Colonic mucosa (tissue), 4 donors: Measurements from ENCODE around the gene RAF1. TPM values are rescaled to one million over a fixed set of nuclear protein-coding genes. Genes with fewer than 3 reads are reported as not detected.

ENCODE experiments used
- DNase-seq: peaks from one replicate; pipeline ENCODE4 v3.0.0-alpha.2; 2020
- H3K27ac ChIP-seq: fragments of 200-600 bp; one replicate; pipeline ENCODE4 v1.8.0; 2021
- H3K27me3 ChIP-seq: fragments of 200-600 bp; one replicate; pipeline ENCODE4 v1.8.0; 2021
- H3K36me3 ChIP-seq: fragments of 200-600 bp; one replicate; pipeline ENCODE4 v1.8.0; 2021
- H3K4me1 ChIP-seq: fragments of 200-600 bp; one replicate; pipeline ENCODE4 v1.8.0; 2021; ENCODE audit warnings: mild to moderate bottlenecking
- H3K4me3 ChIP-seq: fragments of 200-600 bp; one replicate; pipeline ENCODE4 v1.8.0; 2021
- H3K9ac ChIP-seq, 2 donors: one replicate each; pipeline ENCODE4 v1.7.0; 2013; ENCODE audit warnings: control low read depth in 2 of 2, low read depth in 2 of 2, low read length in 2 of 2
- H3K9me3 ChIP-seq: fragments of 200-600 bp; one replicate; pipeline ENCODE4 v1.8.0; 2021
- intact Hi-C: fragments of 100-400 bp; cut with DNase I; formaldehyde crosslinking; loops from one replicate; pipeline ENCODE4 v1.14.1; 2022
- total RNA-seq, 2 donors: library from RNA; stranded (reverse); fragmentation: NEBNext Ultra II Directional in 1 of 2; extraction: Animal tissue kit (Norgen Biotek cat#: 25700) in 1 of 2; gene quantifications; one replicate each; pipeline ENCODE4 v1.2.1, GENCODE V29; 2021
- TF ChIP-seq, protein P1 (sequence below): fragments of 200-600 bp; IDR thresholded peaks from one replicate; pipeline ENCODE4 v1.8.0; 2022; ENCODE audit warnings: antibody characterized with exemption, mild to moderate bottlenecking
- donor health status: healthy.
- donor health status: DM: no; HTN: no; CAD: no.
- donor health status: DM: no; HTN: no; CAD: no.

Gene RAF1
- total RNA-seq, 2 donors from 2014 or later = 66.1 to 79.5 TPM

DNA sequence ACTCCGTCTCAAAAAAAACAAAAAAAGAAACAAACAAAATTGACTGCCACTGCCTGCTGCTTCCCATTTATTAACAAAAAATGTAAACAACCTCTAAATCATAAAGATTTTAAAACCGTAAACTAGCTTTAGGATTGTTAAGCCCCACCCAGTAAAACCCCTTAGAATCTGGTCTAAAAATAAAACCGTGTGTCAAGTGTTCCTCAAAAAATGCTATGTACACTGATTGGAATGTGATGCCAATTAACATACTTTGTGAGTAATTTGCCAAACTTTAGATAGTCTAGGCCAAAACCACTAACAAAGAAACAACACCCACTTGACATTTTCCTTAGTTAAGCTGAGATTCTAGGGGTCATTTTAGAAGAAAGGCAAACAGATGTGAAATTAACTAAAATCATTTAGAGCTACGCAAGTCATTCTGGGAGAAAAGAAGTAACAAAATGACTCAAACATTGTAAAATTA lies 5.3 kb downstream of the RAF1 start:
- TF ChIP-seq, protein P1, sequence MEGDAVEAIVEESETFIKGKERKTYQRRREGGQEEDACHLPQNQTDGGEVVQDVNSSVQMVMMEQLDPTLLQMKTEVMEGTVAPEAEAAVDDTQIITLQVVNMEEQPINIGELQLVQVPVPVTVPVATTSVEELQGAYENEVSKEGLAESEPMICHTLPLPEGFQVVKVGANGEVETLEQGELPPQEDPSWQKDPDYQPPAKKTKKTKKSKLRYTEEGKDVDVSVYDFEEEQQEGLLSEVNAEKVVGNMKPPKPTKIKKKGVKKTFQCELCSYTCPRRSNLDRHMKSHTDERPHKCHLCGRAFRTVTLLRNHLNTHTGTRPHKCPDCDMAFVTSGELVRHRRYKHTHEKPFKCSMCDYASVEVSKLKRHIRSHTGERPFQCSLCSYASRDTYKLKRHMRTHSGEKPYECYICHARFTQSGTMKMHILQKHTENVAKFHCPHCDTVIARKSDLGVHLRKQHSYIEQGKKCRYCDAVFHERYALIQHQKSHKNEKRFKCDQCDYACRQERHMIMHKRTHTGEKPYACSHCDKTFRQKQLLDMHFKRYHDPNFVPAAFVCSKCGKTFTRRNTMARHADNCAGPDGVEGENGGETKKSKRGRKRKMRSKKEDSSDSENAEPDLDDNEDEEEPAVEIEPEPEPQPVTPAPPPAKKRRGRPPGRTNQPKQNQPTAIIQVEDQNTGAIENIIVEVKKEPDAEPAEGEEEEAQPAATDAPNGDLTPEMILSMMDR = no peak
- no peaks in the 10 kb centered on the region for H3K9me3 ChIP-seq
- intact Hi-C loops = no loop called here
- H3K27me3 ChIP-seq = no peaks in the 10 kb centered on the region
- H3K27ac ChIP-seq = no peak overlapping the region
- no peak overlapping the region for H3K9ac ChIP-seq
- no peak for DNase-seq
- peaks cover 15% of the 10 kb centered on the region for H3K4me1 ChIP-seq
- H3K4me3 ChIP-seq = no peak overlapping the region
- H3K36me3 ChIP-seq = no peaks in the 10 kb centered on the region

DNA sequence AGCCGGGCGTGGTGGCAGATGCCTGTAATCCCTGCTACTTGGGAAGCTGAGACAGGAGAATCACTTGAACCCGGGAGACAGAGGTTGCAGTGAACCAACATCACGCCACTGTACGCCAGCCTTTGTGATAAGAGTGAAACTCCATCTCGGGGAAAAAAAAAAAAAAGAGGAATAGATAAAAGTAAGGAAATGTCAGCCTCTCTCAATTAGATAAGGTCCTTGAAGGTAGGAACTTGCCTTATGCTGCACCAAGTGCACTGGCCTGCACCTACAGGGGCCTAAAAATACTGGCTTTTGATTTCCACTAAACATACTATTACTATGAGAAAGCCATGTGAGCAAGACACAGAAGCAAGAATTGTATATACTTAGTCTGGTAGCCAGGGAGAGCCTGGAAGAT lies 7.1 kb downstream of the RAF1 start:
- no peak overlapping the region for H3K9ac ChIP-seq
- no peaks in the 10 kb centered on the region for H3K27me3 ChIP-seq
- no peaks in the 10 kb centered on the region for H3K36me3 ChIP-seq
- H3K27ac ChIP-seq = no peak overlapping the region
- no peaks in the 10 kb centered on the region for H3K9me3 ChIP-seq
- H3K4me3 ChIP-seq = no peak overlapping the region
- intact Hi-C loops = no loop called here
- TF ChIP-seq, protein P1 = no peak
- H3K4me1 ChIP-seq = peaks cover 13% of the 10 kb centered on the region
- DNase-seq = no peak

DNA sequence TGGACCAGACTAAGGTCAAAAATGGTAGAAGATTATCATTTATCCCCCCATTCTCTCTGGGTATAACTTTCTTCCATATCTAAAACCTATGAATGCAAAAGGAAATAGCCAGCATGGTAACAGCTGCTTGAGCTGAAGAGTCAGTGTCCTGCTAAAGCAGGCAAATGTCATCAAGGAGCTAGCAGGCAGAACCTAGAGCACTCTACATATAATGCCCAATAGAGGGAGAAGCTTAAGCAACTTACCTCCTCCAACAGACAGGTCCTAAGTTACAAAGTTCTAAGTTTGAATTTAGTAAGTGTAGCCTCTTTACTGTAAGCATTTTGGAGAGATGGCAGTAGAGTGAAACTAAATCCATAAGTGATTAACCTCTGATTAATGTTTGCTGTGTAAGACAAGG lies 7.7 kb downstream of the RAF1 start:
- H3K4me3 ChIP-seq = no peak overlapping the region
- H3K36me3 ChIP-seq = no peaks in the 10 kb centered on the region
- DNase-seq = no peak
- TF ChIP-seq, protein P1 = no peak
- no peak overlapping the region for H3K9ac ChIP-seq
- H3K4me1 ChIP-seq = peaks cover 6% of the 10 kb centered on the region
- intact Hi-C loops = no loop called here
- no peaks in the 10 kb centered on the region for H3K9me3 ChIP-seq
- H3K27ac ChIP-seq = no peak overlapping the region
- no peaks in the 10 kb centered on the region for H3K27me3 ChIP-seq

DNA sequence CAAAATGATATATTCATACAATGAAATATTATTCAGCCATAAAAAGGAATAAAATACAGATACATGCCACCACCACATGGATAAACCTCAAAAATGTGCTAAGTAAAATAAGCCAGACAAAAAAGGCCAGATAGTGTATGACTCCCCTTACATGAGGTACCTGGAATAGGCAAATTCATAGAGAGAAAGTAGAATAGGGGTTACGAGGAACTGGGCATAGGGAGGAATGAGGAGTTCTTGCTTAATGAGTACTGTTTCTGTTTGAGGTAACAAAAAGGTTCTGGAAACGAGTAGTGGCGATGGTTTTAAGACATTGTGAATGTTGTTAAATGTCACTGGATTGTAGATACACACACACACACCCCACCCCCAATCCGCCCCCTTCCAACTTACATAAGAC lies 8.2 kb downstream of the RAF1 start:
- no peak for DNase-seq
- H3K36me3 ChIP-seq = no peaks in the 10 kb centered on the region
- TF ChIP-seq, protein P1 = no peak
- no peak overlapping the region for H3K9ac ChIP-seq
- H3K27me3 ChIP-seq = no peaks in the 10 kb centered on the region
- peaks cover 5% of the 10 kb centered on the region for H3K4me1 ChIP-seq
- H3K9me3 ChIP-seq = no peaks in the 10 kb centered on the region
- intact Hi-C loops = no loop called here
- no peak overlapping the region for H3K27ac ChIP-seq
- no peak overlapping the region for H3K4me3 ChIP-seq

DNA sequence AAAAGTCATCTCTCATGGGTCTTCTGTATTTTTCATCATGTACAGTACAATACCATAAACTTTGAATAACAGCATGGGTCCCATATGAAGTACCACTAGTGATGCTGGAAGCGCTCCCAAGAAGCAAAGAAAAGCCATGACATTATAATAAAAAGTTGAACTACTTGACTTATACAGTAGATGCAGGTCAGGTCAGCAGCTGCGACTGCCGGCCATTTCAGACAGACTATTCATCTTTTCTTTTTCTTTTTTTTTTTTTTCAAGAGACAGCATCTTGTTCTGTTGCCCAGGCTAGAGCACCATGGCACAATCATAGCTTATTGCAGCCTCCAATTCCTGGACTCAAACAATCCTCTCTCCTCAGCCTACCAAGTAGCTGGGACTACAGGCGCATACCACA lies 10.2 kb downstream of the RAF1 start:
- Histone ChIP-seq H3K36me3 (no peaks in the 10 kb centered on the region), H3K4me3 (no peak overlapping the region), H3K27ac (no peak overlapping the region), H3K9me3 (no peaks in the 10 kb centered on the region), H3K27me3 (no peaks in the 10 kb centered on the region), H3K9ac (no peak overlapping the region), H3K4me1 (no peaks in the 10 kb centered on the region)
- DNase-seq = no peak
- TF ChIP-seq, protein P1 = no peak
- intact Hi-C loops = no loop called here
